ENCODE measurements around the gene ZDHHC1.

GRCh38 chr16:67423611-67424260 is 7.5 kb upstream of the ZDHHC1 start:
- no peak for TF ChIP-seq CTCF (conservative IDR thresholded peaks at IDR 0.05; ENCODE audit: low read length)
- no peak for TF ChIP-seq EZH2phosphoT487 (IDR thresholded peaks at IDR 0.05; ENCODE audit: borderline replicate concordance)

Measured in Loucy (cell line).